Panc1 (cell line): Measurements from ENCODE around the gene OSBPL9. TPM values are rescaled to one million over a fixed set of nuclear protein-coding genes. Genes with fewer than 3 reads are reported as not detected.

Experiments
- ATAC-seq: fragments of 200-7000 bp; cut with Tn5 transposase; 2 replicates; pipeline ENCODE4 v1.9.1; 2020; ENCODE audit warnings: mild to moderate bottlenecking, moderate library complexity
- BruUV-seq: library from RNA; stranded (reverse); fragments of 400-500 nt; replicated peaks from 2 replicates; lab custom pipeline; 2021; lab: Mats Ljungman, UMichigan
- CTCF ChIA-PET: fragments of 300-600 bp; sonication (Branson Sonifier 250); formaldehyde crosslinking; loops from one replicate; lab custom pipeline; 2022; ENCODE audit warnings: antibody characterized with exemption; lab: Charles Lee
- POLR2A ChIA-PET: fragments of 300-600 bp; sonication (Branson Sonifier 250); formaldehyde crosslinking; loops from one replicate; lab custom pipeline; 2022; ENCODE audit warnings: antibody characterized with exemption; lab: Charles Lee
- DNase-seq: peaks from one replicate; pipeline ENCODE4 v3.0.0-alpha.2; 2010; ENCODE audit warnings: low read depth, low spot score
- H3K27ac ChIP-seq: 2 replicates; pipeline ENCODE4 v1.5.1; 2011; ENCODE audit warnings: mild to moderate bottlenecking, low read length, inconsistent platforms
- H3K27me3 ChIP-seq: fragments of 200-500 bp; sonication (Bioruptor generic); 2 replicates; pipeline ENCODE4 v1.6.0; 2014; ENCODE audit warnings: low read length, inconsistent platforms; ENCODE audit not compliant: control insufficient read depth, insufficient read depth
- H3K36me3 ChIP-seq: fragments of 200-500 bp; sonication (Bioruptor generic); 2 replicates; pipeline ENCODE4 v1.5.1; 2014; ENCODE audit warnings: inconsistent platforms, mild to moderate bottlenecking, low read length, moderate library complexity; ENCODE audit not compliant: control insufficient read depth, insufficient read depth
- H3K4me1 ChIP-seq: 2 replicates; pipeline ENCODE4 v1.5.1; 2011; ENCODE audit warnings: inconsistent platforms, mild to moderate bottlenecking, low read length, moderate library complexity; ENCODE audit not compliant: control insufficient read depth, insufficient read depth
- H3K4me3 ChIP-seq, 2 experiments: 2 replicates each; pipeline ENCODE4 v1.5.1; 2011 to 2012; ENCODE audit warnings: low read depth in 2 of 2, low read length in 2 of 2, mild to moderate bottlenecking in 2 of 2, inconsistent platforms in 1 of 2, moderate library complexity in 1 of 2
- H3K9me3 ChIP-seq: fragments of 200-500 bp; sonication (Bioruptor generic); 2 replicates; pipeline ENCODE4 v1.5.1; 2014; ENCODE audit warnings: low read depth, mild to moderate bottlenecking, inconsistent platforms, low read length, moderate library complexity; ENCODE audit not compliant: control insufficient read depth, insufficient read depth
- POLR2AphosphoS5 ChIP-seq: IDR thresholded peaks from 2 replicates; pipeline ENCODE4 v1.6.1; 2012; ENCODE audit warnings: mild to moderate bottlenecking, low read depth, low read length, moderate library complexity
- SIN3A ChIP-seq: IDR thresholded peaks from 2 replicates; pipeline ENCODE4 v1.6.1; 2012; ENCODE audit warnings: low read depth, mild to moderate bottlenecking, low read length, moderate library complexity, borderline replicate concordance; ENCODE audit not compliant: insufficient read depth
- TCF7L2 ChIP-seq: IDR thresholded peaks from 2 replicates; pipeline ENCODE4 v1.6.1; 2011; ENCODE audit warnings: mild to moderate bottlenecking, low read depth, low read length, inconsistent platforms
- in situ Hi-C: cut with HindIII; loops from 2 replicates; pipeline ENCODE4 v1.10.0; 2016; ENCODE audit warnings: low sequenced_read_pairs, low pct_unique_long_range_greater_than_20kb
- intact Hi-C: fragments of 100-400 bp; cut with micrococcal nuclease; formaldehyde crosslinking; loops from one replicate; pipeline ENCODE4 v1.10.0; 2022; ENCODE audit not compliant: unreplicated experiment
- total RNA-seq: library from RNA; stranded (reverse); gene quantifications from one replicate; pipeline ENCODE4 v1.2.1, GENCODE V29; 2021; ENCODE audit not compliant: unreplicated experiment
- TF ChIP-seq, protein P1 (sequence below): fragments of 450-650 bp; IDR thresholded peaks from 2 replicates; pipeline ENCODE4 v1.5.1; 2017; ENCODE audit warnings: mild to moderate bottlenecking
- TF ChIP-seq, protein P2 (sequence below), 2 experiments: IDR thresholded peaks; 2 replicates each; pipeline ENCODE4 v1.6.1; 2011 to 2012; ENCODE audit warnings: low read depth in 2 of 2, control low read depth in 1 of 2, low read length in 1 of 2, mild to moderate bottlenecking in 1 of 2, moderate library complexity in 1 of 2; ENCODE audit not compliant: insufficient read depth in 1 of 2

OSBPL9 gene
- total RNA-seq, 1 experiment from 2014 or later: 85.5 TPM

DNA sequence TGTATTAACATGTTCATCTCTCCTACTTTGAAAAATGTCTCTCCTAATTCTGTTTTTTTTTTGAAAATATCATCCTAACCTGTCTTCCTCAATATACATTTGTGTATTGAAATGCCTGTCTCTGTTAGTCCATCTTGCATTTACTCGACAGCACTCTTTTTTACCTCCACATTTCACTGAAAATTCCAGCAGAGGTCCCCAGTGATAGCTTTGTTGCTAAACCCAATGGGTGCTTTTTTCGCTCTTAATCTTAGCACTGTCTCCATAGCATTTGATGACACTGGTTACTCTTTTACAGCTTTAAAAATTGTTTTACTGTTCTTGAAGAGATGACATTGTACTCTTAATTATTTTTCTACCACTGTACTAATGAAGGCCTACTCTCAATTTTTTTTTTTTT, 10.8 kb downstream of the OSBPL9 start:
- H3K4me3 ChIP-seq: no peak overlapping the region
- POLR2A ChIA-PET: interaction anchor here (0.7 kb wide), 3 partner anchors 43 to 363 kb away, joined by 4 to 5 read pairs (median 4); partner anchors contain the start of gene RAB3B
- no peak for DNase-seq
- intact Hi-C loops: no loop called here
- no TSS peak for BruUV-seq
- no peaks in the 10 kb centered on the region for H3K27me3 ChIP-seq
- CTCF ChIA-PET: interaction anchor here (0.6 to 1.3 kb wide), 3 partner anchors 10 to 141 kb away, joined by 3 to 5 read pairs (median 4); no protein-coding TSS in a partner anchor
- H3K36me3 ChIP-seq: no peaks in the 10 kb centered on the region
- peaks cover 17% of the 10 kb centered on the region for H3K4me1 ChIP-seq
- no peak for ATAC-seq
- H3K9me3 ChIP-seq: no peaks in the 10 kb centered on the region
- no peak overlapping the region for H3K27ac ChIP-seq
- TF ChIP-seq SIN3A (no peak), TCF7L2 (no peak)
- TF ChIP-seq, protein P1, sequence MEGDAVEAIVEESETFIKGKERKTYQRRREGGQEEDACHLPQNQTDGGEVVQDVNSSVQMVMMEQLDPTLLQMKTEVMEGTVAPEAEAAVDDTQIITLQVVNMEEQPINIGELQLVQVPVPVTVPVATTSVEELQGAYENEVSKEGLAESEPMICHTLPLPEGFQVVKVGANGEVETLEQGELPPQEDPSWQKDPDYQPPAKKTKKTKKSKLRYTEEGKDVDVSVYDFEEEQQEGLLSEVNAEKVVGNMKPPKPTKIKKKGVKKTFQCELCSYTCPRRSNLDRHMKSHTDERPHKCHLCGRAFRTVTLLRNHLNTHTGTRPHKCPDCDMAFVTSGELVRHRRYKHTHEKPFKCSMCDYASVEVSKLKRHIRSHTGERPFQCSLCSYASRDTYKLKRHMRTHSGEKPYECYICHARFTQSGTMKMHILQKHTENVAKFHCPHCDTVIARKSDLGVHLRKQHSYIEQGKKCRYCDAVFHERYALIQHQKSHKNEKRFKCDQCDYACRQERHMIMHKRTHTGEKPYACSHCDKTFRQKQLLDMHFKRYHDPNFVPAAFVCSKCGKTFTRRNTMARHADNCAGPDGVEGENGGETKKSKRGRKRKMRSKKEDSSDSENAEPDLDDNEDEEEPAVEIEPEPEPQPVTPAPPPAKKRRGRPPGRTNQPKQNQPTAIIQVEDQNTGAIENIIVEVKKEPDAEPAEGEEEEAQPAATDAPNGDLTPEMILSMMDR: peak; percentile 54; the same call in 1 of the 2 replicates
- in situ Hi-C loops: no loop called here

DNA sequence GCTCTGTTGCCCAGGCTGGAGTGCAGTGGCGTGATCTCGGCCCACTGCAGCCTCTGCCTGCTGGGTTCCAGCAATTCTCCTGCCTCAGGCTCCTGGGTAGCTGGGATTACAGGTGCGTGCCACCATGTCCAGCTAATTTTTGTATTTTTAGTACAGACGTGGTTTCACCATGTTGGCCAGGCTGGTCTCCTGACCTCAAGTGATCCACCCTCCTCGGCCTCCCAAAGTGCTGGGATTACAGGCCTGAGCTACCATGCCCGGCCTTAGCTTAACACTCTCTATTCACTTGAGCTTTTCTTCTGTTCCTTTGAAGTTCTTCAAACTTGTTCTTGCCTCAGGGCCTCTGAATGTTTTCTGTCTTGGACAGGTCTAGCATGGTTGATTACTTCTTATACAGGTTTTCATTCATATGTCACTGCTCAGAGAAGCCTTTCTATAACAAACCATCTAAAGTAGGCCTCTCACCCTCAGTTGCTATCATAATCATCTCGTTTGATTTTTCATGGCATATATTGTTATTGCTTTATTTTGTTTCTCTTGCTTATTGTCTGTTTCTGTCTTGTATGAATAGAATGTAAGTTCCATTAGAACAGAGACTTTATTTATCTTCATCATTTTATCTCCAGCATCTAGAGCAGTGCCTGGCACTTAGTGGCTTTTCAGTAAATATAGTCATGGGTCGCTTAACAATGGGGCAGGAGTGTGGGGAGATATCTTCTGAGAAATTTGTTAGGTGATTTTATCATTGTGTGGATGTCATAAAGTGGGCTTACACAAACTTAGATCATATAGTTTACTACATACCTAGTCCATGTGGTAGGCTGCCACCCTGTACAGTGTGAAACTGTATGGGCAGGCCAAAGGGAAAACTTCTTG, 12.1 kb downstream of the OSBPL9 start:
- Histone ChIP-seq H3K9me3 (no peaks in the 10 kb centered on the region), H3K36me3 (no peaks in the 10 kb centered on the region), H3K4me1 (peaks cover 10% of the 10 kb centered on the region), H3K27me3 (no peaks in the 10 kb centered on the region), H3K27ac (no peak overlapping the region), H3K4me3 (no peak overlapping the region)
- intact Hi-C loops: no loop called here
- ATAC-seq (no peak), DNase-seq (no peak)
- BruUV-seq: no TSS peak
- ChIA-PET POLR2A (no interaction called here), CTCF (no interaction called here)
- TF ChIP-seq POLR2AphosphoS5: no peak
- TF ChIP-seq, protein P1: no peak
- TF ChIP-seq, protein P2, sequence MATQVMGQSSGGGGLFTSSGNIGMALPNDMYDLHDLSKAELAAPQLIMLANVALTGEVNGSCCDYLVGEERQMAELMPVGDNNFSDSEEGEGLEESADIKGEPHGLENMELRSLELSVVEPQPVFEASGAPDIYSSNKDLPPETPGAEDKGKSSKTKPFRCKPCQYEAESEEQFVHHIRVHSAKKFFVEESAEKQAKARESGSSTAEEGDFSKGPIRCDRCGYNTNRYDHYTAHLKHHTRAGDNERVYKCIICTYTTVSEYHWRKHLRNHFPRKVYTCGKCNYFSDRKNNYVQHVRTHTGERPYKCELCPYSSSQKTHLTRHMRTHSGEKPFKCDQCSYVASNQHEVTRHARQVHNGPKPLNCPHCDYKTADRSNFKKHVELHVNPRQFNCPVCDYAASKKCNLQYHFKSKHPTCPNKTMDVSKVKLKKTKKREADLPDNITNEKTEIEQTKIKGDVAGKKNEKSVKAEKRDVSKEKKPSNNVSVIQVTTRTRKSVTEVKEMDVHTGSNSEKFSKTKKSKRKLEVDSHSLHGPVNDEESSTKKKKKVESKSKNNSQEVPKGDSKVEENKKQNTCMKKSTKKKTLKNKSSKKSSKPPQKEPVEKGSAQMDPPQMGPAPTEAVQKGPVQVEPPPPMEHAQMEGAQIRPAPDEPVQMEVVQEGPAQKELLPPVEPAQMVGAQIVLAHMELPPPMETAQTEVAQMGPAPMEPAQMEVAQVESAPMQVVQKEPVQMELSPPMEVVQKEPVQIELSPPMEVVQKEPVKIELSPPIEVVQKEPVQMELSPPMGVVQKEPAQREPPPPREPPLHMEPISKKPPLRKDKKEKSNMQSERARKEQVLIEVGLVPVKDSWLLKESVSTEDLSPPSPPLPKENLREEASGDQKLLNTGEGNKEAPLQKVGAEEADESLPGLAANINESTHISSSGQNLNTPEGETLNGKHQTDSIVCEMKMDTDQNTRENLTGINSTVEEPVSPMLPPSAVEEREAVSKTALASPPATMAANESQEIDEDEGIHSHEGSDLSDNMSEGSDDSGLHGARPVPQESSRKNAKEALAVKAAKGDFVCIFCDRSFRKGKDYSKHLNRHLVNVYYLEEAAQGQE (IDR thresholded peaks at IDR 0.05; ENCODE audit: insufficient read depth in 1 of 2, low read depth in 2 of 2, low read length in 1 of 2): no peak
- no peak for TF ChIP-seq SIN3A
- no peak for TF ChIP-seq TCF7L2
- in situ Hi-C loops: no loop called here
